ENCODE results near the gene TTL. TPM values are rescaled to one million over a fixed set of nuclear protein-coding genes. Genes with fewer than 3 reads are reported as not detected.
A peak's percentile ranks its signal among the peaks of the same experiment; 100 is the strongest.
"Not testable (repeated sequence)": the region's sequence is repeated elsewhere in the genome, so short reads cannot be mapped to it uniquely, and the experiment has no call there.

TTL gene
- total RNA-seq, 3 donors from 2014 or later = 26.7 to 31.4 (median 28.6) TPM

DNA sequence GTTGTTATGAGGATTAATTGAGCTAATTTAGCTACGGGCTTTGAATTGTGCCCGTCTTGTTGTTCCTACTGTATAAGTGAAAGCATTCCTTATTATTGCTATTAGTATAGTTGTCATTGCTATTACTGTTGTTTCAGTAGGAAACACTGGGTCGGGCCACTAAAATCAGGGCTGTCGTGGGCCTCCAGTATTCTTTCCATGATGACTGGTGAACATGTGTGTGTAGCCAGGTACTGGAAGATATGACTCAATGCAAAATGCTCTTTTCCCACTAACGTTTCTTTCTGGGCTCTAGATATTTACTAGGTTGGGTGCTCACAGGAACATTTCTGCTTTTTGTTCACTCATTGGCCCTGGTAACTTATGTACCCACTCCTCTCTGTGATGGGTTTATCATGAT lies 4.9 kb downstream of the TTL start:
- Mint-ChIP-seq H3K36me3 (ENCODE audit: insufficient read depth) (peaks cover 9% of the 10 kb centered on the region), H3K27me3 (ENCODE audit: low read depth) (no peaks in the 10 kb centered on the region), H3K4me1 (ENCODE audit: low read depth) (peaks cover 30% of the 10 kb centered on the region), H3K9me3 (no peaks in the 10 kb centered on the region), H3K4me3 (no peak overlapping the region)
- ATAC-seq (no peak), DNase-seq (no peak)

DNA sequence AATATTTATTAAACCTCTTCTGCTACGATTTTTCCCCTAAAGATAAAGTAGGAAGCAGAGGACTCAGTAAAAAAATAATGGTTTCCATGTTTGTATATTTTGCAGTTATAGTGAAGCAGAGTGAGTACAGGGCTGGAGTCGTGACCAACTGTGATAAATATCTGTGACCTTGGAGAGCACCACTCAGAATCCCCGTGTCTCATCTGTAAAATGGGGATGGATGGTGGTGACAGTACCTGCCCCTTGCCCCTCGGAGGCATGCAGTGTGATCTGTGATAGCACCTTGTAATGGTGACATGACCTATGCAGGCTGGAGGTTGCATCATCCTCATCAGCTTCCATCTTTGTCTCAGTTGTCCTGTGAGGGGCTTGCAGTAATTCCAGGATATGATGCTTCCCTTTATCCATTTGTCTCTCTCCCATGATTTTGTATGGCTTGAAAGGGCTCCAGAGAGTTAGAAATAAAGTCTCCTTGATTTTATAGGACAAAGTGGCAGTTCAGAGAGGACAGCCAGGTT lies 5.5 kb downstream of the TTL start:
- no peaks in the 10 kb centered on the region for H3K9me3 Mint-ChIP-seq
- H3K27me3 Mint-ChIP-seq (ENCODE audit: low read depth) = no peaks in the 10 kb centered on the region
- peaks cover 30% of the 10 kb centered on the region for H3K4me1 Mint-ChIP-seq (ENCODE audit: low read depth)
- DNase-seq = no peak
- ATAC-seq = no peak
- peaks cover 9% of the 10 kb centered on the region for H3K36me3 Mint-ChIP-seq (ENCODE audit: insufficient read depth)
- H3K4me3 Mint-ChIP-seq = no peak overlapping the region

DNA sequence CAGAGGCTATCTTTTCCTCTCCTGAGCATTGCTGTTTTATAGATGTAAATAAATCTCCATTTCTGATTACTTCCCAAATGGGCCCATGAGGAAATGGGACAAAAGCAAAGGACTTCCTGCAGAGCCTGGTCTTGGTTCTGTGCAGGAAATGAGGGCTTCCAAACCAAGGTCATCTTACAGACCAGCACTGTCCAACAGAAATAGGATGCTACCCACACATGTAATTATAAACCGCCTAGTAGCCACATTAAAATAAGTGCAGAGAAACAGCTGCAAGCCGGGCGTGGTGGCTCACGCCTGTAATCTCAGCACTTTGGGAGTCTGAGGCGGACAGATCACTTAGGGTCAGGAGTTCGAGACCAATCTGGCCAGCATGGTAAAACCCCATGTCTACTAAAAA lies 6.2 kb downstream of the TTL start:
- no peaks in the 10 kb centered on the region for H3K27me3 Mint-ChIP-seq (ENCODE audit: low read depth)

DNA sequence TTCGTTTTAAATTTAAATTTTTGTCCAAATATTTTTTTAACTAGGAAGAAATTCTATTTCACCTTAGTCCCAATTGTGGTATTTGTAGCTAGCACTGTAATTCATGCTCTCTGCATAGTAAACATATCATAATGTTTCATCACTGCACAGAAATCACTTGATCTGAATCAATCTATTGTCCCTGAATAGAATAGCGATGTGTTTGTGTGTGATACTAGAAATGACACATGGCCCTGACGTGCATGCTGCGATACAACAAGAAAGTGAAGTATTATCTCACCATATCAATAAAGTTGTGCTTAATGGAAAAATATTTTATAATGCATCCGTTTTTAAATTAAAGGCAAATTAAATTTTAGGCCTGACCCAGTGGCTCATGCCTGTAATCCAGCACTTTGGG lies 10.0 kb downstream of the TTL start:
- Mint-ChIP-seq H3K4me1 (ENCODE audit: low read depth) (peaks cover 4% of the 10 kb centered on the region), H3K9me3 (no peaks in the 10 kb centered on the region), H3K4me3 (no peak overlapping the region), H3K27me3 (ENCODE audit: low read depth) (no peaks in the 10 kb centered on the region), H3K36me3 (ENCODE audit: insufficient read depth) (peaks cover 6% of the 10 kb centered on the region)
- DNase-seq (no peak), ATAC-seq (no peak)

More for the DNA sequence above, 6.2 kb downstream of the TTL start:
- Mint-ChIP-seq H3K4me3 (no peak overlapping the region), H3K36me3 (ENCODE audit: insufficient read depth) (peaks cover 8% of the 10 kb centered on the region), H3K4me1 (ENCODE audit: low read depth) (peaks cover 26% of the 10 kb centered on the region), H3K9me3 (no peaks in the 10 kb centered on the region)
- no peak for DNase-seq
- no peak for ATAC-seq

DNA sequence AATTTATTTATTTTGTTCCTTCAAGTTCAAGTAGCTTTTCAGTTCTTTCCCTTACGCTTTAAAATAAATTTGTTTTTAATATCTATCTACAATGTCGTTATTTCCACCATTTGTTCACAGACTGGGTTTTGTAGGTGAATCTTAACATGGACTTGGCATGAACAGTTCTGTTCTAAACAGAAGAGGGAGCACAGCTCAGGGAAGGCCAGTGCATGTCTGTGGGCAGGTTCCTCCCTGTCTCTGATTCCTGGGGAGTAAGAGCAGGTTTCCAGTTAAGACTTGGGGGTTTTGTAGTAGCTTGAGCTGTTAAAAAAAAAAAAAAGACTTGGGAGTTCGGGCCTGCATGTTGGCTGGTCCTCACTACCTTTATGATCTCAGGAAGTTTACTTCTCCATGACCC lies 11.1 kb downstream of the TTL start:
- ATAC-seq (no peak), DNase-seq (no peak)
- Mint-ChIP-seq H3K4me3 (no peak overlapping the region), H3K36me3 (ENCODE audit: insufficient read depth) (peaks cover 6% of the 10 kb centered on the region), H3K27me3 (ENCODE audit: low read depth) (no peaks in the 10 kb centered on the region), H3K4me1 (ENCODE audit: low read depth) (no peaks in the 10 kb centered on the region), H3K9me3 (no peaks in the 10 kb centered on the region)

DNA sequence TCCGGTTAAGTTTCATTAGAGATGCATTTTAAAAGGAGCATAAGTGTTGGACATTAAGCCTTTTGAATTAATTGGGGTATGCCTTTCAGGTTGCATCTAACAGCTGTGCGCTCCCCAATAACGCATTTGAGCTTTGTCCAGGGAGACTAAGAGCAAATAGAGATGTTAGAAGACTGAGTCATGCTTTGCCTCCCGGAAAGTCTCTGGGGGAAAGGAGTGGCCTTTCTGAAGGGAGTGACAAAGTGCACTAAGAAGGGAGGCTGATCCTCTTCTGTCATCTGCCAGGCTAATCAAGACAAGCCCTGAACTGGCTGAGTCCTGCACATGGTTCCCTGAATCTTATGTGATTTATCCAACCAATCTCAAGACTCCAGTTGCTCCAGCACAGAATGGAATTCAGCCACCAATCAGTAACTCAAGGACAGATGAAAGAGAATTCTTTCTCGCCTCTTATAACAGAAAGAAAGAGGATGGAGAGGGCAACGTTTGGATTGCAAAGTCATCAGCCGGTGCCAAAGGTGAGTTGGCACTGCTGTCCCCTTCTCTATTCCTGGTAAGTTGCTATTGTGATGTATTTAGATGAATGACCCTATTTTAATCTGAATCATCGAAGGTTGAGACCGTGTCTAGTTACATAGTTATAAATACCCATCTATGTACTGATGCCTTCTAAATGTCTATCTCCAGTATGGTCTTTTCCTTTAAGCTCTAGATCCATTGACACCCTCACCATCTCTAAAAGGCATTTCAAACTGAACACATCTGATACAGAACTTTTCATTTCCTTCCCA lies 12.1 kb downstream of the TTL start:
- H3K4me1 Mint-ChIP-seq (ENCODE audit: low read depth) = no peaks in the 10 kb centered on the region
- no peaks in the 10 kb centered on the region for H3K27me3 Mint-ChIP-seq (ENCODE audit: low read depth)
- DNase-seq = no peak
- H3K36me3 Mint-ChIP-seq (ENCODE audit: insufficient read depth) = peaks cover 6% of the 10 kb centered on the region
- no peak for ATAC-seq
- no peak overlapping the region for H3K4me3 Mint-ChIP-seq
- no peaks in the 10 kb centered on the region for H3K9me3 Mint-ChIP-seq

DNA sequence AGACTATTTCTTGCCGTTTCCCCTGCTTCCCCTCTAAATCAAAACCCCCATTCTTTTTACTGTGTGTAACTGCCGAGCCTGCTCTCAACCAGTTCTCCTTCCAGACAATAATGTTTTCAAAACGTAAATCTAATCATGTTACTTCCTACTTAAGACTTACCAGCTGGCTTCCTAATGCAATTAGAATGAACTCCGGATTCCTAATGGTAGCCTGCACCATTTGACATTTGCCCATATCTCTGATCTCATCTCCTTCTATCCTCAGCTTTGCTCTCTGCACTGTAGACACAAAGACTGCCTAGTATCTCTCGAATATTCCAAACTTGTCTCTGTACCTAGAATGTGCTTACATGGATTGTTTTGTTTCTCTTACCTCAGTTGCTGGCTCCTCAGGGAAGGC lies 12.9 kb downstream of the TTL start:
- no peaks in the 10 kb centered on the region for H3K27me3 Mint-ChIP-seq (ENCODE audit: low read depth)
- no peak for ATAC-seq
- no peaks in the 10 kb centered on the region for H3K9me3 Mint-ChIP-seq
- DNase-seq = no peak
- no peak overlapping the region for H3K4me3 Mint-ChIP-seq
- H3K4me1 Mint-ChIP-seq (ENCODE audit: low read depth) = no peaks in the 10 kb centered on the region
- peaks cover 4% of the 10 kb centered on the region for H3K36me3 Mint-ChIP-seq (ENCODE audit: insufficient read depth)

DNA sequence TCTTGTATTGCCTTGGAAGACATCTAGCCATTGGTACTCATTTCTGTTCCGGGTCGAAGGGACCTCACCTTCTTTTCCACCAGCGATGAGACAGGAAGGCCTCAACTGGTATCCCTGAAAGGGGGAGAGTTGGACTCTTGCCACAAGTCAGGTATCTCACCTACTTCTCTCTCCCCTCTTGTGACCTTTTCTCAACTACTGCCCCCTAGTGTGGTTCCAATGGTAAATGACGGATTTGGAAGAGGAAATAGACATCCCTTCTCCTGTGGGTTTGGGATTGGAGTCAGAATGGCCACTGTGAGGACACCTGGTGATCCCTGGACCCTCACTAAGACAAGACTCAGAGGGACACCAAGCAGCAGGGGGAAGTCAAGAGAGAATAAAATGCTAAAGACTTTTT lies 13.9 kb downstream of the TTL start:
- H3K4me1 Mint-ChIP-seq (ENCODE audit: low read depth); H3K36me3 Mint-ChIP-seq (ENCODE audit: insufficient read depth); H3K4me3 Mint-ChIP-seq; ATAC-seq; DNase-seq; H3K9me3 Mint-ChIP-seq; H3K27me3 Mint-ChIP-seq (ENCODE audit: low read depth): not testable (repeated sequence)

DNA sequence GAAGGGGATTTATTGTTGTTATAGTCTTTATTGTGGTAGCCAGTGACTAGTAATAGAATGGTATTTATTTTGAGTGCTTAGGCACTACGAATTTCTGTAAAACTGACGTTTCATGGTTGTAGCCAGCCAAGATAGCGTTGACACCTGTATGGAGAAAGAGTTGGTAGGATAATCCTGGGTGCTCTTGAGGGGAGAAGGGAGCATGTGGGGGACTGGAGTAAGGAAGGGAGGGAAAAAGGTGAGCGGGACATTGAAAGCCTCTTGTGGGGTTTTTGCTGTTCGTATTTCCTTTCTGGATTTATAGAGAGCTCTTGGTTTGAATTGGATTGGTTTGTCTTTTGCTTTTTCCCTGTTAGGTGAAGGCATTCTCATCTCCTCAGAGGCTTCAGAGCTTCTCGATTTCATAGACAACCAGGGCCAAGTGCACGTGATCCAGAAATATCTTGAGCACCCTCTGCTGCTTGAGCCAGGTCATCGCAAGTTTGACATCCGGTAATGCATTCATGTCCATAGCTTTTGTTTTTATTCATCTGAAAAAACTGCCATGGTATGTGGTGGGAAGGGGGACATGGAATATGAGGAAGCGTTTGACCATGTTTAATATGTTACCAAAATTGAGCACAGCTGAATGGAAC lies 19.0 kb downstream of the TTL start:
- ATAC-seq (peak; percentile 46 to 69), DNase-seq (peak; percentile 19)
- H3K4me3 Mint-ChIP-seq = not testable (repeated sequence)

DNA sequence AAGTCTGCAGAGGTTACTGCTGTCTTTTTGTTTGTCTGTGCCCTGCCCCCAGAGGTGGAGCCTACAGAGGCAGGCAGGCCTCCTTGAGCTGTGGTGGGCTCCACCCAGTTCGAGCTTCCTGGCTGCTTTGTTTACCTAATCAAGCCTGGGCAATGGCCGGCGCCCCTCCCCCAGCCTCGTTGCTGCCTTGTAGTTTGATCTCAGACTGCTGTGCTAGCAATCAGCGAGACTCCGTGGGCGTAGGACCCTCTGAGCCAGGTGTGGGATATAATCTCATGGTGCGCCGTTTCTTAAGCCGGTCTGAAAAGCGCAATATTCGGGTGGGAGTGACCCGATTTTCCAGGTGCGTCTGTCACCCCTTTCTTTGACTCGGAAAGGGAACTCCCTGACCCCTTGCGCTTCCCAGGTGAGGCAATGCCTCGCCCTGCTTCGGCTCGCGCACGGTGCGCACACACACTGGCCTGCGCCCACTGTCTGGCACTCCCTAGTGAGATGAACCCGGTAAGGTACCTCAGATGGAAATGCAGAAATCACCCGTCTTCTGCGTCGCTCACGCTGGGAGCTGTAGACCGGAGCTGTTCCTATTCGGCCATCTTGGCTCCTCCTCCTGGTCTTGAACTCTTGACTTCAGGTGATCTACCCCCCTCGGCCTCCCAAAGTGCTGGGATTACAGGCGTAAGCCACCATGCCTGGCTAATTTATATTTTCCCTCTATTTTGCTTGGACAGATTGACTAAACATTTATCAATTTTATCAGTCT lies 27.5 kb downstream of the TTL start:
- H3K36me3 Mint-ChIP-seq (ENCODE audit: insufficient read depth); H3K4me3 Mint-ChIP-seq; ATAC-seq; H3K9me3 Mint-ChIP-seq; H3K27me3 Mint-ChIP-seq (ENCODE audit: low read depth); DNase-seq; H3K4me1 Mint-ChIP-seq (ENCODE audit: low read depth): not testable (repeated sequence)

More for the DNA sequence above, 19.0 kb downstream of the TTL start:
- not testable (repeated sequence) for H3K36me3 Mint-ChIP-seq (ENCODE audit: insufficient read depth); H3K9me3 Mint-ChIP-seq; H3K27me3 Mint-ChIP-seq (ENCODE audit: low read depth); H3K4me1 Mint-ChIP-seq (ENCODE audit: low read depth)

DNA sequence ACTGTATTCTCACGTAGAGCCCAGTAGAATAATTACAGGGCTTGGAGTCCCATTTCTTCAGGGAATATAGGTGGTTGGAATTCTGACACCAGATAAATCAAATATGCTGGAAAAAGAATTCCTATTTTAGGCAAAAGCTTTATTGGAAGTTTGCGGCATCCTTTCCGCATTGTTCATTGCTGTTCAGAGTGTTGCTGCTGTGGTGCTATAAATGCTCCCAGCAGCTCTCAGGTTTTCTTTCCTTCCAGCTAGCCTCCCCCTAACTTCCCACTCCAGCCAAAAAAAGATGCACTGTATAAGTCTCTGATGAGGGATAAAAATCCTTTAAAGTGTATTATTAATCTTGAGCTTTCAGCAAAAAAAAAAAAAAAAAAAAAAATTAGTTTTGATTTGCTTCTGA lies 34.8 kb downstream of the TTL start:
- peaks cover 38% of the 10 kb centered on the region for H3K36me3 Mint-ChIP-seq (ENCODE audit: insufficient read depth)
- no peaks in the 10 kb centered on the region for H3K27me3 Mint-ChIP-seq (ENCODE audit: low read depth)
- no peak overlapping the region for H3K4me3 Mint-ChIP-seq
- ATAC-seq = no peak
- H3K9me3 Mint-ChIP-seq = peaks cover 9% of the 10 kb centered on the region
- no peak for DNase-seq
- no peaks in the 10 kb centered on the region for H3K4me1 Mint-ChIP-seq (ENCODE audit: low read depth)

DNA sequence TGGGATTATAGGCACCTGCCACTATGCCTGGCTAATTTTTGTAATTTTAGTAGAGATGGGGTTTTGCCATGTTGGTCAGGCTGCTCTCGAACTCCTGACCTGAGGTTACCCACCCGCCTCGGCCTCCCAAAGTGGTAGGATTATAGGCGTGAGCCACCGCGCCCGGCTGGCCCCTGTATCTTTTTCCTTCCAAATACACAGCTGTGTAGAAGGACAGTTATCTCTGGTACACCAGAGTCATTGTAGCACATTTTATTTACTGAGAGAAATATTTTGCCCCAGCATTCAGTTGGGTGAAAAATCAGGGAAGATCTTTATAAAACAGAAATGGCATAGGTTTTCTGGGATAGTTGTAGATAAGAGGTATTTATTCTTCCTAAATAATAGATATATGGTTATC lies 36.9 kb downstream of the TTL start:
- peaks cover 55% of the 10 kb centered on the region for H3K36me3 Mint-ChIP-seq (ENCODE audit: insufficient read depth)
- DNase-seq = no peak
- no peak overlapping the region for H3K4me3 Mint-ChIP-seq
- no peaks in the 10 kb centered on the region for H3K4me1 Mint-ChIP-seq (ENCODE audit: low read depth)
- peaks cover 9% of the 10 kb centered on the region for H3K9me3 Mint-ChIP-seq
- H3K27me3 Mint-ChIP-seq (ENCODE audit: low read depth) = no peaks in the 10 kb centered on the region
- ATAC-seq = no peak

DNA sequence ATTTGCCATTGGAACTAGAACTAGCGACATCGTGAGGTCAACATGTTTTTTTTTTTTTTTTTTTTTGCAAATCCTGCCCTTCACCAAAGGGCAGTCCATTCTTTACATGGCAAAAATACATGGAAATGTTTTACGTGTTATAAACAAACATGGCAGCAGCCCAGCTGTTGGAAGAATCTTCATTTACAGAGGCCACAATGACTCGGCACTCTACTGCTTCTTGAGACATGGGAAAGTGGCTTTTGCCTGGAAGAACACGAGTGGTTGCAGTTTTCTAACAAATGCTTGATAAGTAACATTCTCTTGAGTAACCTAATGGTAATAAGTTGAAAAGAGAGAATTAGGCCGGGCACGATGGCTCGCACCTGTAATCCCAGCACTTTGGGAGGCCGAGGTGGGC lies 37.5 kb downstream of the TTL start:
- no peak for ATAC-seq
- Mint-ChIP-seq H3K9me3 (peaks cover 9% of the 10 kb centered on the region), H3K36me3 (ENCODE audit: insufficient read depth) (peaks cover 60% of the 10 kb centered on the region), H3K4me1 (ENCODE audit: low read depth) (no peaks in the 10 kb centered on the region), H3K4me3 (no peak overlapping the region), H3K27me3 (ENCODE audit: low read depth) (no peaks in the 10 kb centered on the region)
- no peak for DNase-seq

DNA sequence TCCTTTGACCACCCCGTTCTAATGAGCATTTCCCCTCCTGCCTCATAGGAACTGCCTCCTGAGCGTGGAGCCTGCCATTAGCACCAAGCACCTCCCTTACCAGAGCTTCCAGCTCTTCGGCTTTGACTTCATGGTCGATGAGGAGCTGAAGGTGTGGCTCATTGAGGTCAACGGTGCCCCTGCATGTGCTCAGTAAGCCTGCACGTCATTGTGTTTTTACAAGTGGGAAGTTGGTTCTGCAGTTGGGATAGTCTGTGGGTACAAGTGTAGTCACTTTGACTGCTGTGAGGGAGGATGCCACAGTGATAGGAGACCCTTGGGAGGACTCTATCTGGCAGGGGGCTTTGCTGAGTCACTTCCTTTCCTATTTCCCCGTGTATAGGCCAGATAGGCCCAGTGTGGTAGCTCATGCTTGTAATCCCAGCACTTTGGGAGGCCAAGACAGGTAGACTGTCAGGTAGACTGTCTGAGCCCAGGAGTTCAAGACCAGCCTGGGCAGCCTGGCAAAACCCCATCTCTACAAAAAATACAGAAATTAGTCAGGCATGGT lies 38.4 kb downstream of the TTL start:
- Mint-ChIP-seq H3K36me3 (ENCODE audit: insufficient read depth) (peaks cover 53% of the 10 kb centered on the region), H3K9me3 (peaks cover 2% of the 10 kb centered on the region)
- no peak for DNase-seq

More for the DNA sequence above, 38.4 kb downstream of the TTL start:
- no peaks in the 10 kb centered on the region for H3K4me1 Mint-ChIP-seq (ENCODE audit: low read depth)
- H3K4me3 Mint-ChIP-seq = no peak overlapping the region
- no peaks in the 10 kb centered on the region for H3K27me3 Mint-ChIP-seq (ENCODE audit: low read depth)
- ATAC-seq = no peak

Data from activated T-cell treated with anti-CD3 and anti-CD28 coated beads, Interleukin-2, amount 50 U/mL, for 4 hours (primary cell).